GM21381 (cell line): ENCODE results near the gene PDE11A.
A peak's percentile ranks its signal among the peaks of the same experiment; 100 is the strongest.

Experiments used
- ATAC-seq: cut with Tn5 transposase; IDR thresholded peaks from one replicate; pipeline ENCODE4 v1.9.1; 2021; ENCODE audit warnings: mild to moderate bottlenecking, moderate library complexity; ENCODE audit not compliant: unreplicated experiment

The PDE11A gene

DNA sequence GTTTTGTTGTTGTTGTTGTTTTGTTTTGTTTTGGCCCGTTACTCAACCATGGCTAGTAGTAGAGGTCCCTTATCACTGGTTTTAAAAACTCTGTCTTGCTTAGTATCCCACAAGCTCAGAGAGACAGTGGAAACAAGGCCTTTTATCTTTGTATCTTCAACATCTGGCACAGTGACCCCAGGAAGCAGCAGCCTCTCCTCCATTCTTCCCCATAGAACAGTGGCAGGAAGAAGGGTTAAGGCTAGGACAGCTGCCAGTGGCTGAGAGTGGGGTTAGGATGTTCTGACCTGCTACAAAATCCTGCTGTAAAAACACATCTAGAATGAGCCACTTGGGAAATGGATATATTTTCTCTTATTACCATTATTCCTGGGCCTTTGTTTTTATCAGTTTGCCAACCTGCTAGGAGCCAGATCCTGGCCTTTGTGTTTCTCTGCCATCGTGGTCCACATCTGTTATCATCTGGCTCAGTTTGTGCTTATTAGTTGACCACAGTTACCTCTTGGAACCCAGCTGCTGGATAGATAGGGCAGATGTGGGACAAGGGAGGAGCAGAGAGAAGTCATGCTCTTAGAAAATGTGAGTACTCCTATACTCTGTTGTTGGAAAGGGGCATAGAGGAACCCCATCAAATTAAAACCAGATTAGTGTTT is 433.2 kb downstream of the PDE11A start:
- ATAC-seq: no peak

DNA sequence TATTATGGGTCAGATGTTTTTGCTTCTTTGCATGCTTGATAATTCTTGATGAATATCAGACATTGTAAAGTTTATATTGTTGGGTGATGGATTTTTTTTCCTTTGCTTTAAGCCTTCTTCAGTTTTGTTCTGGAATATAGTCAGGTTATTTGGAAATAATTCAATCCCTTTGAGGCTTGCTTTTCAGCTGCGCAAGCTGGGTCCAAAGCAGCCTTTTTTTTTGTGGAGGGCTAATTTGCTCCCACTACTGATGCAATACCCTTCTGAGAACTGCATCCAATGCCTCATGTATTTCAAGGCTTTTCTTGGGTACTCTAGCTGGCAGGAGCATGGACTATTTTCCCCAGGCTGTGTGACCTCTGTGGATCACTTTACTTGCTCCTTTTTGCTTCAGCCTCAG is 434.1 kb downstream of the PDE11A start:
- no peak for ATAC-seq

DNA sequence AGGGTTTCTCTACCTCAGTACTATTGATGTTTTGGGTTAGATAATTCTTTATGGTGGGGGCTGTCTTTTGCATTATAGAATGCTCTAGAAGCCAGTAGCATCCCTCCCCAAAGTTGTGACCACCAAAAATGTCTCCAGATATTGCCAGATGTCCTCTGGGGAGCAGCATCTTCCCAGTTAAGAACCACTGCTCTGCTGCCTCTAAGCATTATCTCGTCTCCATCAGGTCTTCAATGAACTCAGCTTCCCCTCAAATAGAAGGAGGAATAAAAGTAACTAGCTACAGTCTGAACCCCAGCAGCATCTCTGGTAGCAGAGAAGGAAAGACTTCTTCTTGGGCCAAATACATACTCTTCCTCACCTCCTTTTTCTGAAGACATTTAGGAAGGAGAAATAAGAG is 435.9 kb downstream of the PDE11A start:
- no peak for ATAC-seq

DNA sequence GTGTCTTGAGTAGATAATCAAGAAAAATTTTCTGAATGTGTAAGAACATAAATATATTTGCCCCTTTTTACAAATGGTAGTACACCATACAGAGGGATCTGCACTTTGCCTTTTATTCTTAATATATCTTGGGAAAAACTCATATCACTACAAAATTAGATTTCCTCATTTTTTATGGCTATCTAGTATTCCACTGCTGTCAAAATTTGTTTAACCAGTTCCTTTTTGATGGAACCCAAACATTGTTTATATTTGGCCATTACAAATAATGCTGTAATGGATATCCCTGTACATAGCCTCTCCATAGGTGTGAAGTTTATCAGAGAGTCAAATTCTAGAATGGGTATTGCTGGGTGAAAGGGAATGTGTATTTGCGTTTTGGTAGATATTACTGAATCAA is 436.9 kb downstream of the PDE11A start:
- ATAC-seq: no peak

DNA sequence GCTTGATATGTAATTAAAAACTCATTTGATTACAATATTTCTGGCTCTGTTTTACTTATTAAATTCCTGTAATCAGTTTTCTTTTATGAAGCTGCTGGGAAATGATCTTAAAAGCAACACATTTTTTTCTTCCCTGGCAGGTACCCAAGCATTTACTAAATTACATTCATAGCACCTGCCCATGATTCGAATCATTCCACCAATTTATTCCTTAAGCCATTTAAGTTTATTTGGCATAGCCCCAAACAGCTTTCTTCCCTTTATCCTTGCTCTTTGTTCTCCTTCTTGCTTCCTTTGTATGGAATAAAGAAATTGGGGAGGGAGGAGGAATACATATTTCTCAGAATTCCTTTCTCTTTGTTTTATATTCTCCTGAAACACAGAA is 438.7 kb downstream of the PDE11A start:
- no peak for ATAC-seq

DNA sequence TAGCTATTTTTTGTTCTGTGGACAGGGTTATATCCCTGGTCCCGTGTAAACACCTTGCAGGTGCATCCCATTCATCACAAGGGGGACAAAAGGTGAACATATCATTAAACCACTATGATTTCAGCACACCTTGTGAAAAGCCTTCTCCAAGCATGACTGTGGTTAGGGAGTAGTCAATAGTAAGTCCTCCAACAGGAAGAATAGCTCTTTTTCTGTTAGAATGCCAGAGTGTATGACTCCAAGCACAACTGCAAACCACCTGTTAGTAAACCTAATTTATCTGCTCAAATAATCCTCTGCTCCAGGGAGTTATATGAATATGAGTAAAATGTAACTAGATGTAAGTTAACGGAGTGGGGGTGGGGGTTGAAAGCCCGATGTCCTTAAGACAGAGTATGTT is 439.5 kb downstream of the PDE11A start:
- ATAC-seq: no peak

DNA sequence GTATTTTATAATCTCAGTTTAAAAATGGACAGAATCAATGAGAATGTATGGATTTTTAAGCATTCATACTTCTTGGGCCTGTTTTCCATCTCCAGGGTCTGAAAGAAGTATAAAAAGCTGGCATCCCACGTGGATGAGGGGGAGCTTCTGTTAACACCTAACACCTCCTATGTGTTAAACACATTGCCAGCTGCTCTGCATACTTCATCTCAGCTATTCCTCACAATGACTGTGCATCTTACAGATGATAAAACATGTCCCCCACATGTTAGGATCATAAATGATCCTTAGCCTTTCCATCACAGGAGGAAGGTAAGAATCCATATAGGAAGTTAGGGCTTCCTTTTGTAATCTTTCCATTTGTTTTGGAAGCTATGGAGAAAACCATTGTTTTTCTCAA is 440.9 kb downstream of the PDE11A start:
- no peak for ATAC-seq

DNA sequence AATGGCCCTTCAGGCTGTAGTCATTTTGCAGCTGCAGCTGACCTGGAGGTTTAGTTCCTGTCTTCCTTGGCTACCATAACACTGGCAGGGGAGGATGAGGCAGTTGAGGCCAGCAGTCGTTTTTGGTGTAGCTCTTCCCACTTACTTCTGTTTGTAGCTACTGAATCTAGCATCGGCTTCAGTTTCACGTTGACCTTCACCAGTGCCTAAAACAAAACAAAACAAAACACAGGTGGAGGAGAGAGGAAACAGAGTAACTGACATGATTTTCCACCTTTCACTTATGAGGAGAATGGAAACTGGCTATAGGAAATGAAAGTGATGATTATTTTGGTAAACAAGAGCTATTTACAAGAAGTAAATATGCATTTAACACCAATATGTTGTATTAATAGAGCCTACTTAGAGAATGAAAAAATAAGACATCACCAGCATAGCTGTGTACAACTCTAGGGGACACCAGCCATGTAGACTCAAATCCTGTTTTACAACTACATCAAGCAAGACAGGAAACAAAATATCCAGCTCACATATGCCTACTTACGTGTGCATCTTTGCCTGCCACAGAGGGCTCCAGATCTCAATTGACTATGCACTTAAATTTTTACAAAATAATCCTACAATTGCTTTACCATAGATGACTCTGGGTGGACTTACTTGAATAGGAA is 443.1 kb downstream of the PDE11A start:
- peak; percentile 60 for ATAC-seq

DNA sequence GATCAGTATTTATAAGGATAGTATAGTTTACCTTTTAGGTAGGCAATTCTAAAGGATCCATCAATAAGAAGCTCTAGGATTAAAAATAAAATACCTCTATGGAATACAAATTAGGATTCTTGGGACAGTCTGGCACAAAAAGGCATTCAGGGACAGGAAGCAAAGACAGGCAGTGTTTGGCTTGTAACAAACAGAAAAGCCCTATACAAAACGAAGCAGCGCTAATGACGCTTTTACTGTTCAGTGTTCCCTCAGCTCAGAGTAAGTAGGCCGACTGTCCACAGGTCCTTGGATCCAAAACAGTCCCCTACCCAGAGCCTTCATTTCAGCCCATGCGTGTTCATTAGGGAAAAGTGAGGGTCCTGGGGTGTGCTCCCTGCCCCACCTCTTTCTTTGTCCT is 443.7 kb downstream of the PDE11A start:
- no peak for ATAC-seq

DNA sequence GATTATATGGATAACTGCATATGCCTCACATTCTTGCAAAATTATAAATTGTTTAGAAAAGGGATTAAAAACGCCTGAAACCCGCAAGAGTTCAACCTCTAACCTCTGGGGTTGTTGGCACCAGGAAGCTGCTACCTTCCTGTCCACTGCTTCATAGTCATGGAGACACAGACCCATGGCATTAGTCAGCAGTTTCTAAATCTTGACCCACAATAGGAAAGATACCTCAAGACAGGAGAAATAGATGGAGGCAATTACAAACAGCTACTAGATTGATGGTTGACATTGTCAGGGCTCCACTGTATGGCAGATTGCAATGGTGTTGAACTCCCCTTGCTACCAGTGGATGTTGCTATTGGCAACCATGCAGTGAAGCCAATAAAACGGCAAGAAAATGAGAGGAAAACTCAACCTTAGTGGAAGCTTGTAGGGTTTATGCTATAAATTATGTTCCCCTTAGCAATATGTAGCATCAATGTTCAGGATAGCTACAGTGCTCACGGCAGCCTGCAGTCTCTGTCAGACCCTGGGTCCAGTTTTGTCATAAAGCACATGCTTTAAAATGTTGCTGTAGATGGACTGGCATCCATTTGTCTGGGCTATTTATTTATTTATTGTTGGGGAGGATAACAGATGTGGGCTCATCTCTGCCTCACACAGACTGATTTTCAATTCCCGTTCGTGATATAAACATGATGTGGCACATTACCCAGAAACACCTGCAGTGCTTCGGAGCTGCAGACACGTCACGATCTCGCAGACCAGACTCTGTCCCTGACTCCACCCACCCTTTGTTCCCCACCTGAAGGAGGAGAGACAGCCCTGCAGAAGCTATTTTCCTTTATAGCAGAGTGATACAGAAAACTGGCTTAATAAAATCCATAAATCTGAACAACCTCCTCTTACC is 446.6 kb downstream of the PDE11A start:
- no peak for ATAC-seq

DNA sequence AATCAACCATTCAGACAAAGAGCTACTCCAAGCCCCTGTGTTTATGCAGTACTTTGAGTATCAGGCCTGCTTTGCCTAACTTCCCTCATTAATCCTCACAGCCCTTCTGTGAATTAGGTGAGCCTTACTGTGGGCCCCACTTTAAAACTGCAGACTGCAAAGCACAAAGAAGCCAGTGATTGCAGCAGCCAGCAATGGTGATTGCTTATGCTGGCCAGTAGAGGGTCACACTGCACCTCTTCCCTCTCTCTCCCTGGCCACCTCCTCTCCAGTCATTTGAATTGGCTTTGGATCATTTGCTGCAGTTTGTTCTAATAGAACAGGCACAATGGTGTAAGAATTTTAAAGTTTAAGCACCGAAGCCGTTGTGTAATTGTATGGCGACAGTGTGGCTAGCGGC is 450.1 kb downstream of the PDE11A start:
- no peak for ATAC-seq

DNA sequence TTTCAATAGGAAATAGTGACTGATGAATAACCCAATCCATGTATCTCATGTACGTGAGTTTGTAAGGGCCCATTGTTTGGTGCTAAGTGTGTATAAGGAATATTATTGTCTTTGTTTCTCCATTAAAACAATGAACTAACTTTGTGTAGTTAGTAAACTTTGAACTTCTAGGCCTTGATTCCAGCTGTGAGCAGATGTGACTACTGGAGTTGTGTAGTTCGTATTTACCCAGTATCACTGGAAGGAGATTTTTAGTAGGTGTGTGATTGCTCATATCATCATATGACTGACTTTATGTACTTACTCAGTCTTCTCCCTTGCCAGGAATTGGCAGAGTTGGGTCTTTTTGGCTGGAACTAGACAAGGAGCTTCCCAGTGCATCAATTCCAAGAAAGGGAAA is 452.6 kb downstream of the PDE11A start:
- ATAC-seq: no peak

DNA sequence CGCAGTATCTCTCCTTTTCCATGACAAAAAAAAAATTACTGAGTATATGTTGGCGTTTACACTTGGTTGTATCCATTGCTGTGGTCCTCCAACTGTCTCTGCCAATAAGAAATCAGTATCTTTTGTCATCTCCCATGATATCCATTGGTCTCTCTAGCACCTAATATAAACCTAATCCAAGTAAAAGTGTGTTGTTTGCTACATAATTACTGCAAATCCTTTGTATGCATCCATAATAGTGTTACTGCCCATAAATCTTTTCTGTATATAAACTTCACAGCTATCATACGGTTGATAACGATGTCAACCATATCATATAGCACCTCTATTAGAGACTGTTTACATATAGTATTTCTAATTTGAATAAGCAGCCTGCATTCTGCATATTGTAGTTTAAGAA is 453.1 kb downstream of the PDE11A start:
- no peak for ATAC-seq

DNA sequence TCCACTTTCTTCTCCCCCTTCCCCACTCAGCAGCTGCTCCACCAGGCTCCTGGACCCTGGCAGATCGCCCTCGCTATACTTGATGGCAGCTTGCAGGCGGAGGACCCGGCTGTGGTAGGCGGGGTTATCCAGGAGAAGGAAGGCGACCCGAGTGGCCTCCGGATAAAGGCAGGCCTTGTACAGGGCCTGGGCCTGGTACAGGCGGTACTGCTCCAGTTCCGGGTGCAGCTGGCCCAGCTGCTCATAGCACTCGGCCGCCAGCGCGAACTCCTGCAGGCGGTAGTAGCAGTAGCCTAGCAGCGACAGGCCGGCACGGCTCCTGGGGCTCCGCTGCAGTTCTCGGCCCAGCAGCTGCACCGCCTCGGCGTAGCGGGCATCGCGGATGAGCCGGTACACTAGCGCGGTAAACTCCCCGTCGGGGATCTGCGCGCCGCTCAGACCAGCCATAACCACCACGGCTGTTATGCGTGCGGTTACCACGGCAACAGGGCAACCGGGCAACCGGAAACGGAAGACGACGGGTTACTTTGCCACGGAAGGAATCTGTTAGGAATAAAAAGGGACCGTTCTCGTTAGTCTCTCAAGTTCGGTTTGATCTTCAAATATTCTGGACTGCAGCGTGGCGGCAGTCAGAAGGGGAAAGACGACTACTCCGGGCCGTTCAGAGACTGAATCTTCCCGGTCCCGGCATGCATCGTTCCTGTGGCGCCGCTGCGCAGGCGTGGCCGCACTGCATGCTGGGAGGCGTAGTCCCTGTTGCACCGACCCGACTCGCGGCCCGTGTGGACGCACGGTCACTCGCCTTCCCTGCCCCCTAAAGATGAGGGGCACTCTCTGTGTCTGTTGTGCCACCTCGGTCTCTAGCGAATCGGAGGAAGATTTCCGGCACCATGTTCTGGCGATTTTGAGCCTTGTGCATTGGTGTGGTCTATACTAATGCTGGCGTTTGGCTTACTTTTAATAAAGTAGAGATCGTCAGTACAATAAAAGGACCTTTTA is 454.0 kb downstream of the PDE11A start:
- peak; percentile 96 for ATAC-seq

DNA sequence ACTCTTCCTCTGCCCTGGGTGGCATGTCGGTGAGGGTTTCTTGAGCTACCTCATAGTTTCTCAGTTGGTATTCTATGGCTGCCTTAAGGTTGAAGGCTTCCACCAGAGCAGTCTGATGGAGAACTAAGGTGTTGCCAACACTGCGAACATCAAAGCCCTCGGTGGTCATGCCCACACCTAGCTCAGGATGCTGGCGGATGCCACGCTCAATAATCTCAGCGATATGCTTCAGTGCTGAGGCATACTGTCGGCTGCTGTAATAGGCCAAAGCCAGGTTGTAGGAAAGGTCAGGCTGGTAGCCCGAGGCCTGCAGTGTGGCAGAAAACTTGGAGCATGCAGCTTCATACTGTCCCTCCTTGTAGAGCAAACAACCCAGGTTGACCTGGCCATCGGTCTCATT is 454.7 kb downstream of the PDE11A start:
- no peak for ATAC-seq

DNA sequence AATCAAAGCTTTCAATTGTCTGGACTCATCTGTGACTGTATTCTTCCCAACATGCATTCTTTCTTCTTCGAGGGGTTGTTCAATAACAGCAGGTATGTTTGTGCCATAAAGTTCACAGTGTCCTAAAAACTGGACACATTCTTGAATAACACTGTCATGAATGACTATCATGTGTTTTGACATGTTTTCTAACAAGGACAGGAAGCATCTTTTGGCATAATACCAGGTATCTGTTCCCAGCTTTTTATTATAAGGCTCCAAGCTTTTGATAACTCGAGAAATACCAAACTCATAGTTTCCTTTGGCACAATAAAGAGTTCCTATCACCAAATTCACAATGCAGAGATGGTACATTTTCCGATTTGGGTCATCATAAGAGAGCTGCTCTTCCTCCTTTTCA is 455.8 kb downstream of the PDE11A start:
- ATAC-seq: no peak

DNA sequence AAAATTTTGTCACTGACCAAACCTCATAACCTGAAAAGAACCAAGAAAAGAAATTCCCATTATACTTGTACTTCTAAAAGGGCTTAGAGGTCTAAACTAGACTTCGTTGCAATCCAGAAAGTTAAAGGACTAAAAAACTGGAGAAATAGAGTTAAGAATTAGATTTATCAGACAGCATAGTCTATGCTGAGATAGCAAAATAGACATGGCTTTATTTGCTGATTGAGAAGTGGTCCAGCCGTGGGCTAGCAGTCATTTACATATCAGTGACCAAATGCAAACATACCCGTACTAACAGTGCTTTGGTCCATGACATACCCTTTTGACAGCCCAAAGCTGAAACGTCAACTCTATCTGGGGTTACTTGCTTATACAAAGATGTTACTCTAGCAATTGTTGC is 456.5 kb downstream of the PDE11A start:
- ATAC-seq: no peak

DNA sequence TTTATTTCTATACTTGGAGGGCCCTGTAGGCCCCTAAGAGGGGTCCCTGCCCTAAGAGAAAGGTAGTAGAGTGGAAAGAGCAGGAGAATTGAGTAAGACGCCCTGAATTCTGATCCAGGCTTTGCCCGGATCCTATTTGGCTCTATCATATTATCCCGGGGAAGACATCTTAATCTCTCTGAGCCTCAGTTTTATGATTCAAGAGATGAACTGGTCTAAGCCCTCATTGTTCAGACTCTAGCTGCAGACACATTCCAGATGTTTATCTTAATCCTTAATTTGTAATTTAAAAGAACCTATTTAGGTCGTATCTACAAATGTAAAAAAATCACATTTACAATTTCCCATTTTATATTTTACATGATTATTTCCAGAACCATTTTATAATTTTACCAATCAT is 459.9 kb downstream of the PDE11A start:
- no peak for ATAC-seq

DNA sequence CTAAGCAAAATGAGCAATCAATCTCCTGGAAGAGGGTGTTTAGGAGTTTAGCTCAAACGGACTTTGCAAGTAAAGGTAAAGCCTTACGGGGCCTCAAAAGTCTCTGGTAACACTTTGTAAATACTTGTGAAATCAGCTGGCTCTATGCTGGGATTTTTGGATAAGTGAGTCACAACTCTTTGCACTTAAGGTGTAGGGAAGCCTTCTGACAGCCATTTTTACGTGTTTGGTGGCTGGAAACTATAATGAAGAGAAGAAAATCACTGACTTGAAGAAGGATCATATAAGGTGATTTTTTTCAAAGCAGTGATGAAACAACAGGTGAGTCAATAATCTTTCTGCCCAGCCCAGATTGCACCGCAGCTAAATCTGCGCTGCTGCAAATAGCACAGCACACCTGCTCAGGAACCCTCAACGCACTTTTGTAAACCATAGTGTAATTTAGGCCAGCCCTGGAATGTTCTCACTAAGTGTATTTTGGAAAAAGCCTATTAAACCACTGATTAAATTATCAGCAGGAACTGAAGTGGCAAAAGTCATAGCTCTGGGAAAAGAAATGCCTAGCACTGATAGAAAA is 461.2 kb downstream of the PDE11A start:
- ATAC-seq: no peak

DNA sequence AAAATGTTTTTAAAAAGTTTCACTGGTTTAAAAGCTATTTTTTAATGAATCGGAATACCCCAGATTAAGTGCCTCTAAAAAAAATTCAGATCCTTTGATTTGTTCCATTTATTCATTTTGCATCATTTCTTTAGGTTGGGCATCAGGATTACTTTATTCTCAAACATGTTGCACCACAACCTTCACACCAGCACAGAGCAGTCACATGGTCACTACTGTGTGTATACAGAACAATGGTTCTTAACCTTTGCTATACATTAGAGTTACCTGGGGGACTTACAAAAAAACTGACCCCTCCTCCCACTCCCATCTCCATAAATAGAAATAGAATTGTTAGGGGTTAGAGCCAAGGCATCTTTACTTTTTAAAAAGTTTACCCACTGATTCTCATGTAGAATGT is 461.8 kb downstream of the PDE11A start:
- no peak for ATAC-seq
